RWPE2 (cell line): ENCODE data around the gene WNT6.
A peak's percentile ranks its signal among the peaks of the same experiment; 100 is the strongest.

Experiments
- ATAC-seq: fragments of 200-7000 bp; cut with Tn5 transposase; 3 replicates; pipeline ENCODE4 v1.9.1; 2021; ENCODE audit warnings: low read depth
- DNase-seq: peaks from one replicate; pipeline ENCODE4 v3.0.0-alpha.2; 2020; ENCODE audit warnings: low spot score
- H3K27ac ChIP-seq: fragments of 450-650 bp; 2 replicates; pipeline ENCODE4 v1.5.1; 2017; ENCODE audit warnings: mild to moderate bottlenecking; ENCODE audit not compliant: poor library complexity, severe bottlenecking
- H3K27me3 ChIP-seq: fragments of 250-450 bp; sonication (Bioruptor Pico); 2 replicates; pipeline ENCODE4 v1.5.1; 2021; ENCODE audit warnings: mild to moderate bottlenecking, moderate library complexity; ENCODE audit not compliant: insufficient read depth, poor library complexity, severe bottlenecking
- H3K36me3 ChIP-seq: fragments of 250-450 bp; sonication (Bioruptor Pico); 2 replicates; pipeline ENCODE4 v1.5.1; 2020; ENCODE audit warnings: low read depth, mild to moderate bottlenecking, moderate library complexity
- H3K4me1 ChIP-seq: fragments of 250-450 bp; sonication (Bioruptor Pico); 2 replicates; pipeline ENCODE4 v1.5.1; 2021; ENCODE audit warnings: mild to moderate bottlenecking, moderate library complexity; ENCODE audit not compliant: insufficient read depth, poor library complexity, severe bottlenecking
- H3K4me3 ChIP-seq: fragments of 250-450 bp; sonication (Bioruptor Pico); 2 replicates; pipeline ENCODE4 v1.5.1; 2021; ENCODE audit warnings: mild to moderate bottlenecking, moderate library complexity; ENCODE audit not compliant: severe bottlenecking
- H3K9me3 ChIP-seq: fragments of 250-450 bp; sonication (Bioruptor Pico); 2 replicates; pipeline ENCODE4 v1.5.1; 2021; ENCODE audit warnings: mild to moderate bottlenecking, moderate library complexity; ENCODE audit not compliant: severe bottlenecking
- CTCF ChIP-seq: fragments of 450-650 bp; IDR thresholded peaks from one replicate; pipeline ENCODE4 v1.5.1; 2017; ENCODE audit warnings: mild to moderate bottlenecking, moderate library complexity; ENCODE audit not compliant: poor library complexity, severe bottlenecking

Gene WNT6

GRCh38 chr2:218867900-218868299 lies 8.3 kb downstream of the WNT6 start:
- Histone ChIP-seq H3K27me3 (no peaks in the 10 kb centered on the region), H3K4me1 (no peaks in the 10 kb centered on the region), H3K9me3 (no peaks in the 10 kb centered on the region), H3K27ac (no peak overlapping the region), H3K4me3 (no peak overlapping the region), H3K36me3 (no peaks in the 10 kb centered on the region)
- DNase-seq (no peak), ATAC-seq (no peak)
- TF ChIP-seq CTCF, result no peak

- H3K27me3 ChIP-seq, result no peaks in the 10 kb centered on the region
- no peak overlapping the region for H3K27ac ChIP-seq
- ATAC-seq, result no peak
Observed at GRCh38 chr2:218869064-218869463, 9.5 kb downstream of the WNT6 start.

GRCh38 chr2:218870984-218871344 lies 11.4 kb downstream of the WNT6 start:
- H3K27me3 ChIP-seq, result no peaks in the 10 kb centered on the region
- no peak overlapping the region for H3K4me3 ChIP-seq
- TF ChIP-seq CTCF, result no peak
- ATAC-seq, result no peak
- no peaks in the 10 kb centered on the region for H3K4me1 ChIP-seq
- H3K27ac ChIP-seq, result no peak overlapping the region
- H3K9me3 ChIP-seq, result no peaks in the 10 kb centered on the region
- no peaks in the 10 kb centered on the region for H3K36me3 ChIP-seq
- DNase-seq, result no peak

More at GRCh38 chr2:218869064-218869463, 9.5 kb downstream of the WNT6 start:
- DNase-seq, result peak; percentile 10
- H3K9me3 ChIP-seq, result no peaks in the 10 kb centered on the region
- no peaks in the 10 kb centered on the region for H3K36me3 ChIP-seq
- no peak for TF ChIP-seq CTCF
- no peak overlapping the region for H3K4me3 ChIP-seq
- H3K4me1 ChIP-seq, result no peaks in the 10 kb centered on the region

GRCh38 chr2:218871345-218872302 lies 12.0 kb downstream of the WNT6 start:
- Histone ChIP-seq H3K36me3 (no peaks in the 10 kb centered on the region), H3K27me3 (no peaks in the 10 kb centered on the region), H3K4me3 (no peak overlapping the region), H3K9me3 (no peaks in the 10 kb centered on the region), H3K4me1 (no peaks in the 10 kb centered on the region), H3K27ac (no peak overlapping the region)
- ATAC-seq (no peak), DNase-seq (no peak)
- no peak for TF ChIP-seq CTCF

- no peaks in the 10 kb centered on the region for H3K4me1 ChIP-seq
- H3K27ac ChIP-seq, result no peak overlapping the region
- H3K9me3 ChIP-seq, result no peaks in the 10 kb centered on the region
- no peak for TF ChIP-seq CTCF
- H3K4me3 ChIP-seq, result no peak overlapping the region
- ATAC-seq (no peak), DNase-seq (no peak)
- no peaks in the 10 kb centered on the region for H3K36me3 ChIP-seq
- no peaks in the 10 kb centered on the region for H3K27me3 ChIP-seq
Observed at GRCh38 chr2:218872645-218873358, 13.2 kb downstream of the WNT6 start.
